HepG2 (cell line): ENCODE measurements around the gene ACBD3. TPM values are rescaled to one million over a fixed set of nuclear protein-coding genes. Genes with fewer than 3 reads are reported as not detected.

Experiments used
- ATAC-seq: fragments of 200-7000 bp; cut with Tn5 transposase; 3 replicates; pipeline ENCODE4 v1.9.1; 2020; ENCODE audit warnings: mild to moderate bottlenecking, moderate library complexity
- BruUV-seq: library from RNA; stranded (reverse); fragments of 400-500 nt; replicated peaks from 2 replicates; lab custom pipeline; 2021; lab: Mats Ljungman, UMichigan
- CTCF ChIA-PET: fragments of 300-600 bp; formaldehyde crosslinking; extraction: SDS; loops from one replicate; lab custom pipeline; 2021; ENCODE audit warnings: low total read pairs, inconsistent platforms, low intra/inter-chr PET ratio; lab: Yijun Ruan, JAX
- POLR2A ChIA-PET: fragments of 350-600 bp; sonication (Branson Sonifier 250); formaldehyde crosslinking; loops from one replicate; lab custom pipeline; 2020; ENCODE audit warnings: antibody characterized with exemption, inconsistent platforms; lab: Yijun Ruan, JAX
- DNase-seq: peaks from one replicate; pipeline ENCODE4 v3.0.0-alpha.2; 2015; ENCODE audit warnings: low spot score
- FAIRE-seq: peaks from 3 replicates; lab custom pipeline; 2011; peaks lifted over from hg19 to GRCh38; lab: Jason Lieb, UNC
- H2AFZ ChIP-seq: one replicate; pipeline ENCODE4 v1.6.1; 2011; ENCODE audit warnings: low read length, inconsistent platforms
- H3K27ac ChIP-seq: fragments of 300-600 bp; 3 replicates; pipeline ENCODE4 v1.8.0; 2011; ENCODE audit warnings: mixed run types, mild to moderate bottlenecking, mixed read lengths, low read length, inconsistent platforms; ENCODE audit not compliant: insufficient read depth; ENCODE audit errors: extremely low read length
- H3K27me3 ChIP-seq, 2 experiments: fragments of 200-600 bp in 1 of 2; 2 replicates in 1 of 2; 3 replicates in 1 of 2; pipeline versions ENCODE4 v1.6.0 to v1.8.0; 2011; ENCODE audit warnings: low read length in 2 of 2, mild to moderate bottlenecking in 2 of 2, moderate library complexity in 2 of 2, inconsistent platforms in 1 of 2; ENCODE audit not compliant: insufficient read depth in 2 of 2, control insufficient read depth in 1 of 2
- H3K36me3 ChIP-seq, 2 experiments: fragments of 200-600 bp in 1 of 2; replicated peaks in 1 of 2; 2 replicates in 1 of 2; 3 replicates in 1 of 2; pipeline versions ENCODE4 v1.5.1 to v1.8.0; 2011; ENCODE audit warnings: low read length in 2 of 2, inconsistent platforms in 1 of 2; ENCODE audit not compliant: insufficient read depth in 2 of 2, control insufficient read depth in 1 of 2
- H3K4me1 ChIP-seq: 2 replicates; pipeline ENCODE4 v1.5.1; 2012; ENCODE audit warnings: low read length, inconsistent platforms; ENCODE audit not compliant: insufficient read depth
- H3K4me2 ChIP-seq: 2 replicates; pipeline ENCODE4 v1.6.0; 2011; ENCODE audit warnings: low read depth, low read length, inconsistent platforms
- H3K4me3 ChIP-seq, 3 experiments: fragments of 200-600 bp in 1 of 3; sonication (generic), shearing (Covaris generic) in 1 of 3; replicated peaks in 1 of 3; 2 replicates each; pipeline ENCODE4 v1.5.1; 2011 to 2016; ENCODE audit warnings: low read length in 3 of 3, inconsistent platforms in 2 of 3, low read depth in 2 of 3, mild to moderate bottlenecking in 2 of 3, control low read depth in 1 of 3, mixed read lengths in 1 of 3; ENCODE audit not compliant: insufficient read depth in 1 of 3
- H3K79me2 ChIP-seq: one replicate; pipeline ENCODE4 v1.6.1; 2011; ENCODE audit warnings: low read length, inconsistent platforms; ENCODE audit not compliant: insufficient read depth
- H3K9ac ChIP-seq: 2 replicates; pipeline ENCODE4 v1.6.0; 2011; ENCODE audit warnings: mild to moderate bottlenecking, low read depth, low read length, inconsistent platforms; ENCODE audit not compliant: insufficient read depth
- H3K9me3 ChIP-seq: 2 replicates; pipeline ENCODE4 v1.5.1; 2012; ENCODE audit warnings: mild to moderate bottlenecking, low read length
- H4K20me1 ChIP-seq: 2 replicates; pipeline ENCODE4 v1.6.0; 2011; ENCODE audit warnings: inconsistent platforms, mild to moderate bottlenecking, low read length, moderate library complexity; ENCODE audit not compliant: insufficient read depth
- CBX2 ChIP-seq, 2 experiments: fragments of 200-600 bp in 1 of 2; sonication (generic); formaldehyde crosslinking in 1 of 2; IDR thresholded peaks; 2 replicates each; pipeline versions ENCODE4 v1.7.0 to v1.8.1; 2018 to 2022; ENCODE audit warnings: low read depth in 2 of 2, low read length in 1 of 2, mild to moderate bottlenecking in 1 of 2, missing genetic modification reagents in 1 of 2
- ZNF775 ChIP-seq: sonication (generic); formaldehyde crosslinking; IDR thresholded peaks from 2 replicates; pipeline ENCODE4 v1.4.0; 2020; ENCODE audit warnings: missing genetic modification reagents, mild to moderate bottlenecking, moderate library complexity, borderline replicate concordance
- WGBS: methylation state at CpG from one replicate; pipeline ENCODE4 v1.1.6; 2017; ENCODE audit warnings: low lambda C conversion rate; 5-methylcytosine and 5-hydroxymethylcytosine counted together
- in situ Hi-C: cut with HindIII; loops from 2 replicates; pipeline ENCODE4 v1.10.0; 2017; ENCODE audit warnings: low pct_unique_long_range_greater_than_20kb; ENCODE audit not compliant: extremely low pct_ligation_motif_present
- intact Hi-C: fragments of 100-400 bp; cut with micrococcal nuclease; formaldehyde crosslinking; loops from one replicate; pipeline ENCODE4 v1.10.0; 2022; ENCODE audit not compliant: unreplicated experiment
- polyA plus RNA-seq, 8 experiments: library from polyadenylated mRNA; depleted of rRNA in 3 of 8; stranded (reverse) in 7 of 8; unstranded in 1 of 8; fragments of >200 nt; fragmentation: Illumina TruSeq in 4 of 8; extraction: Trizol in 4 of 8; gene quantifications; 2 replicates each; pipeline versions ENCODE4 v1.2.1 to v1.2.3, GENCODE V29; 2011 to 2016; ENCODE audit warnings: low read depth in 4 of 8, missing spikeins in 1 of 8, mixed read lengths in 1 of 8; ENCODE audit not compliant: insufficient read depth in 1 of 8
- total RNA-seq, 5 experiments: library from RNA; depleted of rRNA; stranded (reverse); fragments of >200 nt; fragmentation: Illumina TruSeq; extraction: Trizol; gene quantifications; 2 replicates each; pipeline ENCODE4 v1.2.3, GENCODE V29; 2016; ENCODE audit warnings: low read depth in 1 of 5
- TF ChIP-seq, protein P1 (sequence below): sonication (generic); formaldehyde crosslinking; IDR thresholded peaks from 2 replicates; pipeline ENCODE4 v1.5.0; 2020; ENCODE audit warnings: mild to moderate bottlenecking, missing genetic modification reagents
- TF ChIP-seq, protein P2 (sequence below): sonication (generic); formaldehyde crosslinking; IDR thresholded peaks from 2 replicates; pipeline ENCODE4; 2020; ENCODE audit warnings: missing genetic modification reagents, mild to moderate bottlenecking, borderline replicate concordance

The ACBD3 gene
- total and polyA plus RNA-seq, 2 of the 13 experiments (the other 11 are each of a cell fraction or from before 2014, with no cell fraction given), result 24.3 to 39.3 TPM

DNA sequence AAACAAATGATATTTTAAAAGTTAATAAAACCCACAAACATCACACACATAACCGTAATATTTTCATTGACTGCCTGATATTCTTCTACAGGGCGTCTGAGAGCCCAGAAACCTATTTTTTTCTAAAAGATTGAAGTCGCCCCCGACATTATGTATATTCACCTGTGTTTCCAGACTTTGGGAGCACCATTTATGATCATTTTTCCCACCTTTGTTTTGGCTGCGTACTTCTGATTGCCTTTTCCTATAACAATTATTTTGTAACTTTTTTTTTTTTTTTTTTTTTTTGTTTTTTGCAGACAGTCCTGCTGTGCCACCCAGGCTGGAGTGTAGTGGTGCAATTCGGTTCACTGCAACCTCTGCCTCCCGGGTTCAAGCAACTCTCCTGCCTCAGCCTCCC lies 839 bp upstream of the ACBD3 start:
- ChIA-PET POLR2A (no interaction called here), CTCF (no interaction called here)
- FAIRE-seq (no peak), ATAC-seq (no peak), DNase-seq (no peak)
- Histone ChIP-seq H3K36me3 (peaks cover 1 to 2% of the 10 kb centered on the region in 2 experiments; a peak in 2 of 5 replicates), H3K9ac (peak overlapping the region; percentile 97), H3K4me1 (peaks cover 30% of the 10 kb centered on the region), H3K27ac (peak overlapping the region; percentile 74), H4K20me1 (peaks cover 26% of the 10 kb centered on the region), H3K9me3 (no peaks in the 10 kb centered on the region), H3K27me3 (no peaks in the 10 kb centered on the region; a peak in 1 of 5 replicates), H3K79me2 (peaks cover 39% of the 10 kb centered on the region), H2AFZ (no peak overlapping the region), H3K4me3 (peak overlapping the region; percentile 87 to 97 (median 90)), H3K4me2 (peak overlapping the region; percentile 76)
- BruUV-seq, result no TSS peak
- intact Hi-C loops, result no loop called here
- 89% methylated on average over 7 of the region's 7 CpGs for WGBS
- TF ChIP-seq, protein P1, sequence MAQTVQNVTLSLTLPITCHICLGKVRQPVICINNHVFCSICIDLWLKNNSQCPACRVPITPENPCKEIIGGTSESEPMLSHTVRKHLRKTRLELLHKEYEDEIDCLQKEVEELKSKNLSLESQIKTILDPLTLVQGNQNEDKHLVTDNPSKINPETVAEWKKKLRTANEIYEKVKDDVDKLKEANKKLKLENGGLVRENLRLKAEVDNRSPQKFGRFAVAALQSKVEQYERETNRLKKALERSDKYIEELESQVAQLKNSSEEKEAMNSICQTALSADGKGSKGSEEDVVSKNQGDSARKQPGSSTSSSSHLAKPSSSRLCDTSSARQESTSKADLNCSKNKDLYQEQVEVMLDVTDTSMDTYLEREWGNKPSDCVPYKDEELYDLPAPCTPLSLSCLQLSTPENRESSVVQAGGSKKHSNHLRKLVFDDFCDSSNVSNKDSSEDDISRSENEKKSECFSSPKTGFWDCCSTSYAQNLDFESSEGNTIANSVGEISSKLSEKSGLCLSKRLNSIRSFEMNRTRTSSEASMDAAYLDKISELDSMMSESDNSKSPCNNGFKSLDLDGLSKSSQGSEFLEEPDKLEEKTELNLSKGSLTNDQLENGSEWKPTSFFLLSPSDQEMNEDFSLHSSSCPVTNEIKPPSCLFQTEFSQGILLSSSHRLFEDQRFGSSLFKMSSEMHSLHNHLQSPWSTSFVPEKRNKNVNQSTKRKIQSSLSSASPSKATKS (CRISPR knock-in tag), result no peak
- TF ChIP-seq, protein P2, sequence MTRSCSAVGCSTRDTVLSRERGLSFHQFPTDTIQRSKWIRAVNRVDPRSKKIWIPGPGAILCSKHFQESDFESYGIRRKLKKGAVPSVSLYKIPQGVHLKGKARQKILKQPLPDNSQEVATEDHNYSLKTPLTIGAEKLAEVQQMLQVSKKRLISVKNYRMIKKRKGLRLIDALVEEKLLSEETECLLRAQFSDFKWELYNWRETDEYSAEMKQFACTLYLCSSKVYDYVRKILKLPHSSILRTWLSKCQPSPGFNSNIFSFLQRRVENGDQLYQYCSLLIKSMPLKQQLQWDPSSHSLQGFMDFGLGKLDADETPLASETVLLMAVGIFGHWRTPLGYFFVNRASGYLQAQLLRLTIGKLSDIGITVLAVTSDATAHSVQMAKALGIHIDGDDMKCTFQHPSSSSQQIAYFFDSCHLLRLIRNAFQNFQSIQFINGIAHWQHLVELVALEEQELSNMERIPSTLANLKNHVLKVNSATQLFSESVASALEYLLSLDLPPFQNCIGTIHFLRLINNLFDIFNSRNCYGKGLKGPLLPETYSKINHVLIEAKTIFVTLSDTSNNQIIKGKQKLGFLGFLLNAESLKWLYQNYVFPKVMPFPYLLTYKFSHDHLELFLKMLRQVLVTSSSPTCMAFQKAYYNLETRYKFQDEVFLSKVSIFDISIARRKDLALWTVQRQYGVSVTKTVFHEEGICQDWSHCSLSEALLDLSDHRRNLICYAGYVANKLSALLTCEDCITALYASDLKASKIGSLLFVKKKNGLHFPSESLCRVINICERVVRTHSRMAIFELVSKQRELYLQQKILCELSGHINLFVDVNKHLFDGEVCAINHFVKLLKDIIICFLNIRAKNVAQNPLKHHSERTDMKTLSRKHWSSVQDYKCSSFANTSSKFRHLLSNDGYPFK, result no peak
- TF ChIP-seq ZNF775, result no peak
- no peak for TF ChIP-seq CBX2 (IDR thresholded peaks at IDR 0.05; ENCODE audit: low read depth, low read length)
- no peak for TF ChIP-seq CBX2 (CRISPR knock-in tag; IDR thresholded peaks at IDR 0.05; ENCODE audit: low read depth)
- in situ Hi-C loops, result loop anchor here (5.0 kb wide), 1 partner anchor 55 kb away; no protein-coding TSS in a partner anchor
